ENCODE measurements around the gene ZMAT3. TPM values are rescaled to one million over a fixed set of nuclear protein-coding genes. Genes with fewer than 3 reads are reported as not detected.

ZMAT3 gene
- total and polyA plus RNA-seq, 2 of the 13 experiments (the other 11 are each of a cell fraction or from before 2014, with no cell fraction given): 11.4 to 11.7 TPM

DNA sequence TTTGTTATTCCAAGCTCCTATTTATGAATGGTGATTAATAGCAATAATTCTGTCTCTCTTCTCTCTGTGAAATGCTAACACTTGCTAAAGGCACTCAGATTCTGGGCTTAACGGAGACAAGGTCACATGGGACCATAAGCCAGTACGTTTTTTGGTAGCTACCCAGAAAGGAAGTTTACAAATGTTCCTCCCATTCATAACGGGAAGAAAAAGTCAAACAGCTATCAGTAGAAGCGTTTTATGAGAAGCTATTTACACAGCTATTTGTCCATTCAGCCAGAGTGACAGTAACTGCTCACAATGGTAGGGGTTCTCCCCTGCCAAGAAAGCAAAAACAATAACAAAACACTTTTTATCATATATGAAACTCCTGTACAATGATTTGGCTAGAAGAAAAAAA, 51.5 kb downstream of the ZMAT3 start:
- H3K9me3 ChIP-seq (ENCODE audit: low read length): no peaks in the 10 kb centered on the region
- ATAC-seq (no peak), DNase-seq (ENCODE audit: low spot score) (no peak), FAIRE-seq (no peak)
- POLR2A ChIA-PET: no interaction called here
- H3K4me1 ChIP-seq (ENCODE audit: insufficient read depth, low read length): peaks cover 6% of the 10 kb centered on the region; the same call in 1 of the 2 replicates
- CTCF ChIA-PET (ENCODE audit: low intra/inter-chr PET ratio, low total read pairs): no interaction called here
- peaks cover 0 to 3% of the 10 kb centered on the region in 2 experiments; a peak in 3 of 5 replicates for H3K36me3 ChIP-seq (replicated peaks in 1 of 2; ENCODE audit: control insufficient read depth in 1 of 2, insufficient read depth in 2 of 2, low read length in 2 of 2)
- no peak overlapping the region for H3K4me3 ChIP-seq (replicated peaks in 1 of 3; ENCODE audit: insufficient read depth in 1 of 3, low read depth in 2 of 3, low read length in 3 of 3)
- no peaks in the 10 kb centered on the region for H3K79me2 ChIP-seq (ENCODE audit: insufficient read depth, low read length)
- TF ChIP-seq KLF11 (CRISPR knock-in tag; IDR thresholded peaks at IDR 0.05): no peak
- TF ChIP-seq, protein P1, sequence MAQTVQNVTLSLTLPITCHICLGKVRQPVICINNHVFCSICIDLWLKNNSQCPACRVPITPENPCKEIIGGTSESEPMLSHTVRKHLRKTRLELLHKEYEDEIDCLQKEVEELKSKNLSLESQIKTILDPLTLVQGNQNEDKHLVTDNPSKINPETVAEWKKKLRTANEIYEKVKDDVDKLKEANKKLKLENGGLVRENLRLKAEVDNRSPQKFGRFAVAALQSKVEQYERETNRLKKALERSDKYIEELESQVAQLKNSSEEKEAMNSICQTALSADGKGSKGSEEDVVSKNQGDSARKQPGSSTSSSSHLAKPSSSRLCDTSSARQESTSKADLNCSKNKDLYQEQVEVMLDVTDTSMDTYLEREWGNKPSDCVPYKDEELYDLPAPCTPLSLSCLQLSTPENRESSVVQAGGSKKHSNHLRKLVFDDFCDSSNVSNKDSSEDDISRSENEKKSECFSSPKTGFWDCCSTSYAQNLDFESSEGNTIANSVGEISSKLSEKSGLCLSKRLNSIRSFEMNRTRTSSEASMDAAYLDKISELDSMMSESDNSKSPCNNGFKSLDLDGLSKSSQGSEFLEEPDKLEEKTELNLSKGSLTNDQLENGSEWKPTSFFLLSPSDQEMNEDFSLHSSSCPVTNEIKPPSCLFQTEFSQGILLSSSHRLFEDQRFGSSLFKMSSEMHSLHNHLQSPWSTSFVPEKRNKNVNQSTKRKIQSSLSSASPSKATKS (CRISPR knock-in tag; IDR thresholded peaks at IDR 0.05): no peak
- no peak for TF ChIP-seq ZNF792 (CRISPR knock-in tag; IDR thresholded peaks at IDR 0.05)
- TF ChIP-seq ZNF501 (CRISPR knock-in tag; IDR thresholded peaks at IDR 0.05): no peak
- TF ChIP-seq, protein P2, sequence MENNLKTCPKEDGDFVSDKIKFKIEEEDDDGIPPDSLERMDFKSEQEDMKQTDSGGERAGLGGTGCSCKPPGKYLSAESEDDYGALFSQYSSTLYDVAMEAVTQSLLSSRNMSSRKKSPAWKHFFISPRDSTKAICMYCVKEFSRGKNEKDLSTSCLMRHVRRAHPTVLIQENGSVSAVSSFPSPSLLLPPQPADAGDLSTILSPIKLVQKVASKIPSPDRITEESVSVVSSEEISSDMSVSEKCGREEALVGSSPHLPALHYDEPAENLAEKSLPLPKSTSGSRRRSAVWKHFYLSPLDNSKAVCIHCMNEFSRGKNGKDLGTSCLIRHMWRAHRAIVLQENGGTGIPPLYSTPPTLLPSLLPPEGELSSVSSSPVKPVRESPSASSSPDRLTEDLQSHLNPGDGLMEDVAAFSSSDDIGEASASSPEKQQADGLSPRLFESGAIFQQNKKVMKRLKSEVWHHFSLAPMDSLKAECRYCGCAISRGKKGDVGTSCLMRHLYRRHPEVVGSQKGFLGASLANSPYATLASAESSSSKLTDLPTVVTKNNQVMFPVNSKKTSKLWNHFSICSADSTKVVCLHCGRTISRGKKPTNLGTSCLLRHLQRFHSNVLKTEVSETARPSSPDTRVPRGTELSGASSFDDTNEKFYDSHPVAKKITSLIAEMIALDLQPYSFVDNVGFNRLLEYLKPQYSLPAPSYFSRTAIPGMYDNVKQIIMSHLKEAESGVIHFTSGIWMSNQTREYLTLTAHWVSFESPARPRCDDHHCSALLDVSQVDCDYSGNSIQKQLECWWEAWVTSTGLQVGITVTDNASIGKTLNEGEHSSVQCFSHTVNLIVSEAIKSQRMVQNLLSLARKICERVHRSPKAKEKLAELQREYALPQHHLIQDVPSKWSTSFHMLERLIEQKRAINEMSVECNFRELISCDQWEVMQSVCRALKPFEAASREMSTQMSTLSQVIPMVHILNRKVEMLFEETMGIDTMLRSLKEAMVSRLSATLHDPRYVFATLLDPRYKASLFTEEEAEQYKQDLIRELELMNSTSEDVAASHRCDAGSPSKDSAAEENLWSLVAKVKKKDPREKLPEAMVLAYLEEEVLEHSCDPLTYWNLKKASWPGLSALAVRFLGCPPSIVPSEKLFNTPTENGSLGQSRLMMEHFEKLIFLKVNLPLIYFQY (CRISPR knock-in tag; IDR thresholded peaks at IDR 0.05; ENCODE audit: borderline replicate concordance): no peak
- in situ Hi-C loops (cut with HindIII; ENCODE audit: extremely low pct_ligation_motif_present, low pct_unique_long_range_greater_than_20kb): no loop called here
- H3K4me2 ChIP-seq (ENCODE audit: low read depth, low read length): no peak overlapping the region
- H3K27ac ChIP-seq (ENCODE audit: extremely low read length, insufficient read depth, low read length): no peak overlapping the region
- no peak overlapping the region for H2AFZ ChIP-seq (ENCODE audit: low read length)
- intact Hi-C loops (cut with micrococcal nuclease; ENCODE audit: unreplicated experiment): no loop called here
- no peaks in the 10 kb centered on the region; a peak in 1 of 5 replicates for H3K27me3 ChIP-seq (ENCODE audit: control insufficient read depth in 1 of 2, insufficient read depth in 2 of 2, low read length in 2 of 2)
- no TSS peak for BruUV-seq (replicated peaks)
- no peaks in the 10 kb centered on the region for H4K20me1 ChIP-seq (ENCODE audit: insufficient read depth, low read length)
- H3K9ac ChIP-seq (ENCODE audit: insufficient read depth, low read depth, low read length): no peak overlapping the region
- WGBS (ENCODE audit: low lambda C conversion rate): 84% methylated on average over 4 of the region's 4 CpGs
